ENCODE data around the gene SS18L1.

GRCh38 chr20:62128502-62128901 is 15.1 kb upstream of the SS18L1 start:
- TF ChIP-seq EZH2 (IDR thresholded peaks at IDR 0.05; ENCODE audit: insufficient read depth, low read length) (no peak), CTCF (IDR thresholded peaks at IDR 0.05; ENCODE audit: insufficient read depth, low read depth, low read length) (no peak)

All from astrocyte (in vitro differentiated cells and primary cell).